Fibroblast of peridontal ligament (primary cell): Measurements from ENCODE around the gene ATF5.
A peak's percentile ranks its signal among the peaks of the same experiment; 100 is the strongest.
"Not testable (repeated sequence)": the region's sequence is repeated elsewhere in the genome, so short reads cannot be mapped to it uniquely, and the experiment has no call there.

Source experiments
- DNase-seq: peaks from one replicate; pipeline ENCODE4 v3.0.0-alpha.2; 2010; ENCODE audit errors: extremely low read depth

Gene ATF5

DNA sequence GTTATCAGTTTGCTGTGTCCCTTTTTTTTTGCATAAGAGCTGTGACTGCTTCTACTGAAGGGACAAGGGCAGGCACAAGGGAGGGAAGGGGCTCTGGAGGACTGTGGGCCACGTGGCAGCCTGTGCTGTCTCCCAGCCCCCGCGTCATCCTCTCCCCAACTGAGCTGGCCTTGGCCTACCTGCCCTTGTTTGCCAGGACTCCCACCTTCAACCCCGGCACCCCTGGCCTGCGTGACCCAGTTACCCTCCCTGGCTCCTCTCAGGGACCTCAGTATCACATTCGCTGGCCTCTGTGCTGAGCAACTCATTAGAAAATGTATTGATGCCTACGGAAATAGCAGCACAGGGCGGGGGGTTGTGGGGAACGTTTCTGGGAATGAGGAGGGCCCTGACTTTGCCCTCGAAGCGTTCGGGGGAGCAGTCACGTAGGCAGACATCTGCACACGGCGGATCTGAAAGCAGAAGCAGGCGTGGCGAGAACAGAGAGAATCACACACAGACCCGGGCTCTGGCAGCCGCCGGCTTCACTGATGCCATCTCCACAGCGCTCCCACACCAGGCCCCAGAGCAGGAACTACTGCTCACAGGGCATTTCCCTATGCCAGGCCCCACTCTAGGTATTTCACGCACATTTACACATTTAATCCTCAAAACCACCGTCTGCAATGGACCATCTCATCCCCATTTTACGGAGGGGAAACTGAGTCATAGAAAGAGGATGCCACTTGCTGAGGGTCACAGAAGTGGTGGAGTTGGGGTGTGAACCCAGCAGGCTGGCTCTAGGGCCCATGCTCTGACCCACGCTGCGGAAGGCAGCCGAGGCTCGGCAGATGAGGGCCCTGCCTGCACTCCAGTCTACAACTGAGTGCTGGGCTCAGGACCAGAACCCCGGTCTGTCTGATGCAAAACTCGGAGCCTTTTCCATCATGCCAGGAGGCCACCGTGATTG is 5.7 kb upstream of the ATF5 start:
- no peak for DNase-seq

DNA sequence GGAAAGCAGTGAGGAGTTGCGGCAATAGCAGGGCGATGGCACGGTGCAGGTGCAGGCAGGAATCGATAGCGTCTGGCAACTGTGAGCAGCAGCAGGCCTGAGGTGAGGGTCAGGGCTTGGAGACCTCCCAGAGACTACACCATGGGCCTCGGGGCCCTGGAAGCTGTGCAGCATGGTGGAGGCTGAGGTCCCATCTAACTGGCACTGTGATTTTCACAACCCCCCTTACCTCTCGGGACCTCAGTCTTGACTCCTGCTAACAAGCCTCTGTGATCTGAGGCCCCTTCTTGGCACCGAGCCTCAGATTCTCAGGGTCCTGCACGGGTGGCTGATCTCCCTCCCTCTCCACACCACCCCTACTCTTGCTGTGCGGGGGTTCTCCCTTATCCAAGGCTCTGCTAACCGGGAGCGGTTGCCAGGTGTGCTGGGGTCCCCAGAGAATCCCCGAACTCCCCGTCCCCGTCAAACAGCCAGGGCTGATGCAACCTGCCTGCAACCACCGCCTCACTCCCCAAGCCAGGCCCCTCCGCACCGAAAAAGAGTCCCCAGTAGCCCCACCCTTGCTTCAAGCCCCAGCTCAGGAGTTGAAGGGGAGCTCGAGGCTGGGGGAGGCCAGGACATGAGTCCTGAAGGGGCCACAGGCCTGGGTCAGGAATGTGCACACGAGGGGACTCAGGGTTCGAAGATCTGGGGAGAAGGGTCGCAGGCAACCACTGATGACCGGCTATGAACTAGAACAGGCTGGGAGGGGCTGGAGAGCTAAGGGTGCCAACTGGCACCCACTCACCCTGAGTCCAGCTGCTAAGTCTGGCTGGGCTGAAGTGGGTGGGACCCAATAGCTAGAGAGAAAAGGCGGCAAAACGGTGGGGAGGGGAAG is 4.8 kb upstream of the ATF5 start:
- no peak for DNase-seq

DNA sequence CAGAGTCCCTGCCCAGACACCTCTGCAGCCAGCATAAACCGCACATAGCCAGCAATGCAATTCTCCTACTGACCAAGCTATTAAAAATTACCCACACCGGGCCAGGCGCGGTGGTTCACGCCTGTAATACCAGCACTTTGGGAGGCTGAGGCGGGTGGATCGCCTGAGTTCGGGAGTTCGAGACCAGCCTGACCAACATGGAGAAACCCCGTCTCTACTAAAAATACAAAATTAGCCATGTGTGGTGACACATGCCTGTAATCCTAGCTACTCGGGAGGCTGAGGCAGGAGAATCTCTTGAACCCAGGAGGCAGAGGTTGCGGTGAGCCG is 4.2 kb upstream of the ATF5 start:
- not testable (repeated sequence) for DNase-seq

DNA sequence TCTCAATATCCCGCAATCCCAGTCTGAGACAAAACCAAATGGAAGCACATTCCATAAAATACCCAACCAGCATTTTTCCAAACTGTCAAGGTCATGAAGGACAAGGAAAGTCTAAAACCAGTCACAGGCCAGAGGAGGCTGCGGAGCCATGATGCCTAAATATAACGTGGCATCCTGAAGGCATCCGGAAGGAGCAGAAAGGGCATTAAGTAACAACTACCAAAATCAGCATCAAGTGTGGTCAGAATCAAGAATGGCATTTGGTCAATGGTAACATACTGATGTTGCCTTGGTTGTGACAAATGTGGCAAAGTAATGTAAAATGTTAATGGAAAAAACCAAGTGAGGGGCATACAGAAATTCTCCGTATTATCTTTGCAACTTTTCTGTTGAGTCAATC is 3.5 kb upstream of the ATF5 start:
- no peak for DNase-seq

DNA sequence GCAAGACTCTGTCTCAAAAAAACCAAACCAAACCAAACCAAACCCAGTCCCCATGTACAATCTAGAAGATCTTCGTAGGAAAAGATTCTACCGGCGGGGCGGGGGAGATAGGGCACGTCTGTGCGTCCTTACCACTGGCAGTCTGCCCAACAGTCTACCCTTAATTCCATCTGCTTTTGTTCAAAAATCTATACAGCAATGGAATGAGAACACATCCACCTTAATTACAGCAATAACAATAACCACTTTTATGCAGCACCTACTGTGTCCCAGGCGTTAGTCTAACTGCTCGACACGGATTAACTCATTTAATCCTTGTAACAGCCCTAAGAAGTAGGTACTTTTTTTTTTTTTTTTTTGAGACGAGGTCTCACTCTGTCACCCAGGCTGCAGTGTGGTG is 2.5 kb upstream of the ATF5 start:
- DNase-seq: no peak

DNA sequence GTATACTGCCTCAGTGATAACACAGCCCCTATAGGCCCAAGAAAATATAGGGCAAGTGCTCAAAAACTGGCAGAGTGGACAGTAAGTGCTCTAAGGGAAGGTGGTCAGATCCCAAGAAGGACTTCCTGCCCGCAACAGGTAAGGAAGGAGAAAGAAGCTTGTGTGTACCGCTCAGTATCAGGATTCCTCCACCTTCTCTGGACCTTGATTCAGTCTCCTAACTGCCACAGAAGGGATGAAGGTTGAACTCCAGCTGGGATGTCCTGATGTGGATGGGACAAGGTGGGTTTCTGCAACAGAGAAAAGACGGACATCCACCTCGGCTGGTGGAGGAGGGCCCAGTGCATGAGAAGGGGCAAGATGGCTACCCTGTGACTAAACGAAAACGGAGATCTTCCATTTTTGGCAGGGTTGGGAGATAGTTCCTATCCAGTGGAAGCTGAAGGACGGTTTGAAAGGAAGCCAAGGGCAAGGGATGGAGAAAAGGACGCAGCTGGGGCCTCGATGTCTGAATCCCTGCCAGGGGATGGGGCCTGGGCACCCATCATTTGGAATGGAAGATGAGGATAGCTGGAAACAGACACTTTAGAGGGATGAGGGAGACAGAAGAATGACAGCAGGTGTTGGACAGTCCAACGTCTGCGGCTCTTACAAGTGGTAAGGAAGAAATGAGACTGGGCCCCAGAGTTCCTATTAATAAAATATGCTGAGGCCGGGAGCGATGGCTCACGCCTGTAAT is 1.3 kb upstream of the ATF5 start:
- DNase-seq: no peak

DNA sequence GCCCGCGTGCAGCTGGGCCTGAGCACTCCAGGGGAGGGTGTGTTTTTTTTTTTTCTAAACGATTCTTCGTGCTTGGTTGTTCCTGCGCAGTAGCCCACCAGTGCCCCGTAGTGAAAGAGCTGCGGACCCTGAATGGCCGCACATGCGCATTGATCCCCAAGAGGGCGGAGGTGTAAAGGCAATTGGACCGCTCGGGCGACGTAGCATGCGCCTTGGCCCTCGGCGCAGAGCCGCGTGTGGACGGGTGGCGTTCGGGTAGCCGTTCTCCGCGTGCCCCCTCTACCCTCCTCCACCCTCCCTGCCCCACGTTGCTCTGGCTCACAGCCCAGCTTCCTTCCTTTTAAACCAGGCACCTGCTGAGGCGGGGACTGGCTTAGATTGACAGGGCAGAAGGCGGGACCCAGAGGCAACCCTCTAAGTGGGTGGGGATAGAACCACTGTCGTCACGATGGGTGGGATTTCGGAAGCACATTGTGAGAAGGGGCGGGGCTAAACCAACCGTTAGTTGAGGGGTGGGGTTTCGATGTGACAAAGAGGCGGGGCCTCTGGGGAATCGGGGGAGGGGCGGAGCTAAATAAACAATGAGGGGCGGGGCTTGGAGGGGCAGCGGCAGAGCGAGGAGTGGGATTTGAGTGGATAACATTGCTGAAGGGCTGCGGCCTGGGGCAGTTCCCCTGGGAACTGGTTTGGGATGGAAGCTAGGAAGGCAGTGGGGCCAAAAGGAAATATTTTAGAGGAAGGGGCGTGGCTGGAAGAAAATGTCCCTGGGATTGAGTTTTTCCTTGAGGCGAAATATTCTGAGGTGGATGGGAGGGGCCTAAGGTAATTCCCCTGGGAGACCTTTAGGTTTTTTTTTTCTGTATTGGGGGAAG is 842 bp downstream of the ATF5 start:
- peak; percentile 96 for DNase-seq

DNA sequence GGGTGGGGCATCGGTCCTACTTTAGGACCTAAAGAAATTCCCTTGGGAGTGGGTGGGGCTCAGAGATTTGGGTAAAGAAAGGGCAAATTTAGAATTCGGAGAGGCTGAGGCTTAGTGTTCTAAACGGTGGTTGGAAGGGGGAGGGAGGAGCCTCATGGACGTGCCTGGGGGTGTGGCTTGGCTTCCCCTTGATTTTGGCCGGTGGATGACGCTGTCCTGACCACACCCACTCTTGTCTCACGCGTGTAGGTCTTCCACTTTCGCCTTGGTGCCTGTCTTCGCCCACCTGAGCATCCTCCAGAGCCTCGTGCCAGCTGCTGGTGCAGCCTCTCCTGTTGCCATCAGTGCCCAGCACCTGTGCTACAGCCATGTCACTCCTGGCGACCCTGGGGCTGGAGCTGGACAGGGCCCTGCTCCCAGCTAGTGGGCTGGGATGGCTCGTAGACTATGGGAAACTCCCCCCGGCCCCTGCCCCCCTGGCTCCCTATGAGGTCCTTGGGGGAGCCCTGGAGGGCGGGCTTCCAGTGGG is 1.5 kb downstream of the ATF5 start:
- DNase-seq: no peak

DNA sequence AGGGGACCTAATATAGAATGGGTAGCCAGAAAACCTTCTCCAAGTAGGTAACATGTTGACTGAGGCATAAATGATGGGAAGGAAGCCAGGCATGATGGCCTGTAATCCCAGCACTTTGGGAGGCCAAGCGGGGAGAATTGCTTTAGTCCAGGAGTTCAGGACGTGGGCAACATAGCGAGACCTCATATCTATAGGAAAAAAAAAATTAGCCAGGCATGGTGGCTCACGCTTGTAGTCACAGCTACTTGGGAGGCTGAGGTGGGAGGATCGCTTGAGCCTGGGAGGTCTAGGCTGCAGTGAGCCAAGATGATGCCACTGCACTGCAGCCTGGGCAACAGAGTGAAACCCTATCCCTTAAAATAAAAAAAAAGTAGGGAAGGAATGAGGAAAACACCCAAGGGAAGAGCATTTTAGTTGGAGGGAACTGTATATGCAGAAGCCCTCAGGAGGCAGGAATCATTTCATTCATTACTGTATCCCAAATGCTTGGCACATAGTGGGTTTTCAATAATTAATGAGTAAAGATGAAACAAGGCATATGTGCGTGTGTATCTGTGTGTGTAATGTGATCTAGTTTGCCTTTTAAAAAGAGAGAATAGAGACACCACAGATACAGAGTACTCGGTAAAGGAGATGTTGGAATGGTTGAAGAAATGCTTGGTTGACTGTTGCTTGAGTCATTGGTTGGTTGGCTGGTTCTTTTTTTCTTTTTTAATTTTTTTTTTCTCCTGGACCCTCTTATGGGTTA is 2.5 kb downstream of the ATF5 start:
- no peak for DNase-seq

DNA sequence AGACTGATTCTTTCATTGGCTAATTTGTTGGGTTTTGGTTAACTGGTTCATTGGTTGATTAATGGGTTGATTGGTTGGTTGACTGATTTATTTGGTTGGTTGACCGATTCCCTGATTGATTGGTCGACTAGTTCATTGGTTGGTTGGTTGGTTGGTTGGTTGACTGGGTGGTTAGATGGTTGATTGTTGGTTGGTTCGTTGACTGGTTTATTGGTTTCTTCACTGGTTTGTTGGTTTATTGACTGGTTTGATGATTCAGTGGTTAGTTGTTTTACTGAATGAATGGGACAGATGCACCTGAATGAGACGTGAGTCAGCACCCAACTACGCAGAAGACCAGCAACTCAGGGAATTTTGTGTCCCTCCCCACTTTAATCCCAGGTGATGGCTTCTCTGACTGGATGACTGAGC is 3.0 kb downstream of the ATF5 start:
- DNase-seq: no peak

DNA sequence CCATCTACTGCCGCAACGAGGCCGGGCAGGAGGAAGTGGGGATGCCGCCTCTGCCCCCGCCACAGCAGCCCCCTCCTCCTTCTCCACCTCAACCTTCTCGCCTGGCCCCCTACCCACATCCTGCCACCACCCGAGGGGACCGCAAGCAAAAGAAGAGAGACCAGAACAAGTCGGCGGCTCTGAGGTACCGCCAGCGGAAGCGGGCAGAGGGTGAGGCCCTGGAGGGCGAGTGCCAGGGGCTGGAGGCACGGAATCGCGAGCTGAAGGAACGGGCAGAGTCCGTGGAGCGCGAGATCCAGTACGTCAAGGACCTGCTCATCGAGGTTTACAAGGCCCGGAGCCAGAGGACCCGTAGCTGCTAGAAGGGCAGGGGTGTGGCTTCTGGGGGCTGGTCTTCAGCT is 3.7 kb downstream of the ATF5 start:
- DNase-seq: no peak

DNA sequence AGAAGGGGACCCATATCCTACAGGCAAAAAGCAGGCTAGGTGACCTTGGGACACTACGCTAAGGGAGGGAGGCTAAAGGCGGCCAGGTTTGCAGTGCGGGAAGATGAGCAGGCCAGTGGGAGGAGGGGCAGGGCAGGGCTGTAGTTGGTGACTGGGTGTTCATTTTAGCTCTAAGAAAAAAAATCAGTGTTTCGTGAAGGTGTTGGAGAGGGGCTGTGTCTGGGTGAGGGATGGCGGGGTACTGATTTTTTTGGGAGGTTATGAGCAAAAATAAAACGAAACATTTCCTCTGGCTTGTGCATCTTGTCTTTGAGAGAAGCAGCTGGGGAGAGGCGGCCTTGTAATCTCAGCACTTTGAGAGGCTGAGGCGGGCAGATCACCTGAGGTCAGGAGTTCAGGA is 4.6 kb downstream of the ATF5 start:
- DNase-seq: no peak

DNA sequence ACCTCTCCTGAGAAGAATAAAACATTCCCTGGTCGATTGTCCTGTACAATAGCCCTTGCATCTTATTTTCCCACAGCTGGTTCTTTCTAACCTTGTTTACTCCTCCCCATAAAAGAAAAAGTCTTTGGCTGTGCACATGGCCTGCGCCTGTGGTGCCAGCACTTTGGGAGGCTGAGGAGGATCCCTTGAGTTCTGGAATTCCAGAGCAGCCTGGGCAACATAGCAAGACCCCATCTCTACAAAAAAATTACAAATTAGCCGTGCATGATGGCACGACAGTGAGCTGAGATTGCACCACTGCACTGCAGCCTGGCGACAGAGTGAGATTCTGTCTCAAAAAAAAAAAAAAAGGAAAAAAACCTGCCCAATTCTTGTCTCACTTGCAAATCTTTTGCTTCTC is 7.5 kb downstream of the ATF5 start:
- DNase-seq: no peak

DNA sequence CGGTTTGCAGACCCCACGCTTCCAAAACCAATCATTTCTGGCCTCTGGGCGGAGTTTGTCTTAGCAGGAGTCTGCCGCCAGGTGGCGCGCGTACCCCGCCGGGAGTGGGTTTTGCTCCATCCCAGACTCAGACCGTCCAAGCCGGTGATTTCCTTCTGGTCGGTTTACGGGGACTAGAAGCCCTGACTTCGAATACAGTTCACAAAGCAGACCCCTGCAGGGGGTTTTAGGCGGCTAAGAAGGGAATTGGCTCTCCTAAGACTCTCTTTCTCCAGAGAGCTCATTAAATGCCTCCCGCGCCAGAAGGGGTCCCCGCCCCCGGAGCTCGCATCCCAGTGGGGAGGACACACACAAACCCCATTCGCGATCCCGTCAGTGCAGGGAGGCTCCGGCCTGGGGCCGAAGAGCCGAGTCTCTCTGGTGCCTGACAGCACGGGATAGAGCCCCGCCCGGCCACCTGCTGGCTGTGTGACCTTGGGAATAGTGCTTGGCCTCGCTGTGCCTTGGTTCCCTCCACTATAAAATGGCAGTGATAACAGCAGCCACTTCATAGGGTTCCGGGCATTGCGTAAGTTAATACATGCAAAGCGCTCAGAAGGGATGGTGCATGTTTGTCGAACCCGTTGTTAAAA is 8.9 kb downstream of the ATF5 start:
- DNase-seq: peak; percentile 68

DNA sequence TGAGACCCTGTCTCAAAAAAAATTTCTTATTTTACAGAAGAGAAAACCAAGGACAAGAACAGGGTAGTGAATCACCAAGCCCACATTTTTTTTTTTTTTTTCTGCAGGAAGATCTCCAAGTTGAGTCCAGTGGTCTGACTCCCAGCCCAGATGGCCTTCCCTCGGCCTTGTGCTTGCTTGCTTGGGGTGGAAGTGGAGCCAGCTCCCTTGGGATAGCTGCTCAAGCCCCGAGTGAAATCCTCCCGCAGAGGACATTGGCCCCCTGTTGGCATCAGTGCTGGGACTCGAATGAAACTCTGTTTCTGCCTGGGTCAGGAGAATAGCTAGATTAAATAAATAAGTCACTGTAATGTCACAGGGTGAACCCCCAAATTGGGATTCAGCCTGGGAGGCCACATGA is 9.7 kb downstream of the ATF5 start:
- DNase-seq: no peak

DNA sequence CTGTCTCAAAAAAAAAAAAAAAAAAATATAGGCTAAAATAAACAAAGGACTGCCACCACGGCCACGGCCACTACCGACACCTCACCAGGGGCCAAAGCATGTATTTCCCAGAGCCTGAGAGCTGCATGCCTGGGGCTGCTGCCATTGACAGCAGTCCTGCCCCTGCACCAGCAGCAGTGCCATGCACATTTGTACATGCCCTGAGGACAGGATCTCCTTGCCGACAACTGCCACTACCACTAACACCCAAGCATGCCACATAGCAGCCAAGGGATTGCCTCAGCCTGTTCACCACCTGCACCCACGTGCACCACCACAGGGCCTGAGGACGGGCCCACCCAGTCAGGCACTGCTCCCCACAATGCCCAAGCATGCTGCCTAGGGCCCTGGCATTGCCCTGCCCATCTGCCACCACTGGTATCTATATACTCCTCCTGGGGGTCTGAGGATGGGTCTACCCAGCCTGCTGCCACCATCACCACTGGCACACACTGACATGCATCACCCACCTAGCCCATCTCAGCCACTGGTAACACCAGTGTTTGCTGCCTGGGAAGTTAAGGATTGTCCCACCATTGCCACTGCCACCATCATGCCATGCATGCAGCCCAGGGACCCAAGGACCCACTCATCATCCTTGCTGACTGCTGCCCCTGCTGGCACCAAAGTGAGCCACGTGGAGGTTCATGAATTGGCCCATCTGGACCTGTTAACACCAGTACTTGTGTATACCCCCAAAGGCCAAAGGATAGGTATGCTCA is 10.9 kb downstream of the ATF5 start:
- DNase-seq: no peak

DNA sequence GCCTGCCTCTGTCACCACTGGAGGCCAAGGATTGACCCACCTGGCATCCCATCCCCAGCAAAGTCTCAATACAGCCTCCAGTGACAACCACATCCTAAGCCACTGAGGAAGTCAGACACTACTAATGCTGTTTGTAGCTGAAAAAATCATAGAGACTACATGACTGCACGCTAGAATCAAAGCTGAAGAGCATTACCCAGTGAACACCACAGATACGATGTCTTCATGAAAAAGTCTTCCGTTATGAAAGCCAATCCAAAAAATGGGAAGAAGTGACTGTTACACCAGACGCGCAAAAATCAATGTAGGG is 11.4 kb downstream of the ATF5 start:
- no peak for DNase-seq

DNA sequence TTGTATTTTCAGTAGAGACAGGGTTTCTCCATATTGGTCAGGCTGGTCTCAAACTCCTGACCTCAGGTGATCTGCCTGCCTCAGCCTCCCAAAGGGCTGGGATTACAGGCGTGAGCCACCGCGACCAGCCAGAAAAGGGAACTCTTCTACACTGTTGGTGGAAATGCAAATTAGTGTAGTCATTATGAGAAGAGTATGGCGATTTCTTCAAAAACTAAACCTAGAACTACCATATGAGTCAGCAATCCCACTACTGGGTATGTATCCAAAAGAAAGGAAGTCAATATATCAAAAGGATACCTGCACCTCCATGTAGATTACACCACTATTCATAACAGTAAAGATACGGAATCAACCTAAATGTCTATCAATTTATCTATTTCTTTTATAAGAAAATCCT is 15.6 kb downstream of the ATF5 start:
- not testable (repeated sequence) for DNase-seq

DNA sequence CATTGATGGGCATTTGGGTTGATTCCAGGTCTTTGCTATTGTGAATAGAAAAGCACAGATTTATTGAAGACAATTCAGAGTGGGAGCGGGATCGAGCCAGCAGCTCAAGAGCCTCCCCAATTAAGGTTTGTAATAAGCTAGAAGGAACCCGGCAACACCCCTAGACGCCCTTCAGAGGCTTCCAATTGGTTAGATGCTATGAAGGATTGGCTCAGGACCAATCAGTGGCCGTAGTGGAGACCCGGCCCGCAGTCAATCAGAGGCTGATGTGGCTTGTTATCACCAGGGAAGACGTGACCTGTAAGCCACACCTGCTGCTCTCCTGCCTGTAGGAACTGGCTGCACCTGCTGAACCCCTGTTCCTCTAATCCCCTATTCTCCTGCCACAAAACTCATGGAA is 17.4 kb downstream of the ATF5 start:
- DNase-seq: no peak
